TTC549 (cell line): ENCODE measurements around the gene SLC25A17.
"Not testable (repeated sequence)": the region's sequence is repeated elsewhere in the genome, so short reads cannot be mapped to it uniquely, and the experiment has no call there.

Experiments
- FAIRE-seq: peaks from 2 replicates; lab custom pipeline; 2012; peaks lifted over from hg19 to GRCh38; lab: Jason Lieb, UNC

SLC25A17 gene

DNA sequence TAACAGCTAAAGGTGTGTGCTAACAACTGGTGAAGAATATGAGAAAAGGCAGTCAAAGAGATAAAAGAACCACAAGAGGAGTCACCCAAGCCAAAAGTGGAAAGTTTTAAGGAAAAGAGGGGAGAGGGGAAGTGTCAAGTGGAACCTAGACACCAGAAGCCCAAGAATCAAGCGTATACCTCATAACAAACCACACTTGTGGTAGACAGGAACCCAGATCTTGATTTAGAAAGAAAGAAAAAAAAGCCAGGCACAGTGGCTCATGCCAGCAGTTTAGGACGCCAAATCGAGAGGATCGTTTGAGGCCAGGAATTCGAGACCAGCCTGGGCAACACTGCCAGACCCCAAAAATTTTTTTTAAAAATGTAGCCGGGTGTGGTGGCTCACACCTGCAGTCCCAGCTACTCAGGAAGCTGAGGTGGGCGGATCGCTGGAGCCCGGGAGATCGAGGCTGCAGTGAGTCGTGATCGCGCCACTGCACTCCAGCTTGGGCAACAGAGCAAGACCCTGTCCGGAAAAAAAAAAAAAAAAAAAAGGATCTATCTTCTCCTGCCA is 877 bp downstream of the SLC25A17 start:
- no peak for FAIRE-seq

DNA sequence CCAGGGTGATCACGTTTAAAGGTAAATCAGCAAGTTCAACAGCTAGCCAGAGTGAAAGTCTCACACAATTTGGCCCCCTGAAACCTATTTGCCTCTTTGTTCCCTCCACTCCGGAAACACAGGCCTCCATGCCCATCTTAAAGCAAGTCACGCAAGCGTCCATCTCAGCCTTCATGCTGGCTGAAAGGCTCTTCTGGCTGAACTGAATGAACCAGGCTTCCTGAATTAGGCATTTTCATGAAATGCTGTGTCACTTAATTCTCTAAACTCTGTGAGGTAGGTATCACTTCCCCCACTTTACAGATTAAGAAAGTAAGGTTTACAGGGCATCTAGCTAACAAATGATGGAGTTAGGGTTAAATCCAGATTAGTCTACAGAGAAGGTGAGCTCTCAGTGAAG is 1.4 kb downstream of the SLC25A17 start:
- FAIRE-seq = no peak

DNA sequence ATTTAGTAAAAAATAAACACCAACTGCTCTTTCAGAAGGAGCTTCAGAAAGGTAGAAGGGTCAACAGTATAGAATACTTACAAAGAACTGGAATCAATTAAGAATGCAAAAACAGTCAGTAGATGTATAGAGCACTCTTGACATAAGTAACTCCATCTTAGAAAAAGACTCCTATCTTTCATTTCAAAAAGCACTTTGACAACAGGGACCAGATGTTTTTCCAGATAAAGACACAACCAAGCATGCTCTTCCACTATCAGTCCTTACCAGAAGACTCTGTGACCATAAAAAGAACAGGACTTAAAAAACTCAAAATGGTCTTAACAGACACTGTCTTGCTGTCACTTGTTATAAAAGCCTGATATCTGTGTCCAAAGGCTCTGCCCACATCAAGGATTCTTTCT is 5.2 kb downstream of the SLC25A17 start:
- FAIRE-seq = no peak

DNA sequence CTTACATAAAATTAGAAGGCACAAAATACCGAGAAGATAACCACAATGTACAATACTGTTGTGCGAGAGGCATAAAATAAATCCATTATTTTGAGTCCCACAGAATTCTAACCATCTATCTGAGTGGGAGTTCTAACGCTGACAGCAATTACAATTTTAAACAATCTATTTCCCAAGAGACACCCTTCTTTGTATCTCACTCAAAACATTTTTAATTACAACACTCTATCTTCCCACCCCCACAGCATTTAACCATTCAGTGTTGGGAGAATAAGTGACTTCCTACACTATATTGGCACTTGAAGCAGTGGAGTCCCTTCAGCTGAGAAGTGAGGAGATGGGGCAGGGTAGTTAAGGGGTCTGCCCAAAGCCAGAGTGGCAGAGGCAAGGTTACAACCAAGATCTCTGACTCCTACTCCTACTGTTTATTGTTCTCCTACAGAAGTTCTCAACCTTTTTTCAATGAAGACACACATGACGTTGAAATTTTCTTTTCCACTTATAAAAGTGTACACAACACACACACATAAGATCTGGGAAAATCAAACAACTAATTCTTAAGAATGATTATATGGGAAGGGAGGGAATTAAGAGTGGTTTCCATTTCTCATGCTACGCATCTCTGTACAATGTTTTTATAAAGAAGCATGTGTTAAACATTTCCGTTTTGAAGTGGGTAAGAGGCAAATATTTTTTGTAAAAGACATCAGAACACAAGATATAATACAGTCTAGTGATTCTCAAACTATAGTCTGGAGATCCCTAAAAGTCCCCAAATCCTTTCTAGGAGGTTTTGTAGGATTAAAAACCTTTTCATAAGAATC is 10.9 kb downstream of the SLC25A17 start:
- no peak for FAIRE-seq

DNA sequence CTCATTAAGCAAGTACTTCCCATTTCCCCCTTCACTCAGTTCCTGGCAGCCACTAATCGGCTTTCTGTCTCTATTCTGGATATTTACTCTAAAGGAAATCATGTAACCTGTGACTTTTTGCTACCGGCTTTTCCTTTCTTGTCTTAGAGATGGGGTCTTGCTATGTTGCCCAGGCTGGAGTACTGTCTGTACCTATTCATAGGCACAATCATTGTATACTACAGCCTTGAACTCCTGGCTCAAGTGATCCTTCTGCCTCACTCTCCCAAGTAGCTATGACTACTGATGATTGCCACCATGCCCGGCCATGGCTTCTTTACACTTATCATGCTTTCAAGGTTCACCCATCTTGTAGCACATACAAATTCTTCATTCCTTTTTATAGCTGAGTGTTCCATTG is 12.4 kb downstream of the SLC25A17 start:
- no peak for FAIRE-seq

DNA sequence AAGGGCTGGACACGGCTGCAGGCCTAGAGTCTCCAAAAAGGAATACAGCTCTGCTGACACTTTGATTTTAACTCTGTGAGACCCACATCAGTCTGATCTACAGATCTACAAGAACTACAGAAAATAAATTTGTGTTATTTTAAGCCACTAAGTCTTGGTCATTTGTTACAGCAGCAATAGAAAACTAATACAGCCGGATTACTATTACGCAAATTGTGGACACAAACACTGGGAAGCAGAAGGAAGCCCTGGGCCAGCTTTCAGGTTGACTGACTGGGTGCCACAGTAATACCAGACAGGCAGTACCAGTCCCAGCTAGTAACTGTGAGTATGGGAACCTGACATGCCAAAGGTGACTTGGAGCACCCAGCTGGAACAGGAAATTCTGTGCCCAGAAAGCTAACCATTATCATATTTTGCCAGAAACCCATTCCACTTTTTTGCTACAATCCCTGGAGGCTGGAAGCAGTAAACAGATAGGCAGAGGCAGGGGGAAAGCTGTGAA is 13.4 kb downstream of the SLC25A17 start:
- no peak for FAIRE-seq

DNA sequence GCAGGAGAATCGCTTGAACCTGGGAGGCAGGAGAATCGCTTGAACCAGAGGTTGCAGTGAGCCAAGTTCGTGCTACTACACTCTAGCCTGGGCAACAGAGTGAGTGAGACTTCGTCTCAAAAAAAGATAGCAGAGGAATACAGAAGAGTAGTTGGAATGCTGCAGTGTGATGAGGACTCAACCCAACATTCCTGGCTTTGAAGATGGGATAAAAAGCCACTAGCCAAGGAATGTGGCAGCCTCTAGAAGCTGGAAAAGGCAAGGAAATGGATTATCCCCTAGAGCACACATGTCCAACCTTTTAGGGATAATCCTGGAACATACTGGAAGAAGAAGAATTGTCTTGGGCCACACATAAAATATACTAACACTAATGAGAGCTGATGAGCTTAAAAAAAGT is 13.9 kb downstream of the SLC25A17 start:
- FAIRE-seq = no peak

DNA sequence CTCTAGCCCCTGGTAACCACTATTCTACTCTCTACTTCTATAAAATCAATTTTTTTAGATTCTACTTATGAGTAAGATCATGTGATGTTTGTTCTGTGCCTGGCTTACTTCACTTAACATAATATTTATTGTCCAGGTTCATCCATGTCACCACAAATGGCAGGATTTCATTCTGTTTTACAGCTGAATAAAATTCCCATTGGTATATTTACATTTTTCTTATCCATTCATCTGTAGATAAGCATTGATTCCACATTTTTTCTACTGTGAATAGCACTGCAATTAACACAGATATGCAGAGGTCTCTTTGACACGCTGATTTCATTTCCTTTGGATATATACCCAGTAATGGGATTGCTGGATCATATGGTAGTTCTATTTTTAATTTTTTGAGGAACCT is 15.8 kb downstream of the SLC25A17 start:
- FAIRE-seq = no peak

DNA sequence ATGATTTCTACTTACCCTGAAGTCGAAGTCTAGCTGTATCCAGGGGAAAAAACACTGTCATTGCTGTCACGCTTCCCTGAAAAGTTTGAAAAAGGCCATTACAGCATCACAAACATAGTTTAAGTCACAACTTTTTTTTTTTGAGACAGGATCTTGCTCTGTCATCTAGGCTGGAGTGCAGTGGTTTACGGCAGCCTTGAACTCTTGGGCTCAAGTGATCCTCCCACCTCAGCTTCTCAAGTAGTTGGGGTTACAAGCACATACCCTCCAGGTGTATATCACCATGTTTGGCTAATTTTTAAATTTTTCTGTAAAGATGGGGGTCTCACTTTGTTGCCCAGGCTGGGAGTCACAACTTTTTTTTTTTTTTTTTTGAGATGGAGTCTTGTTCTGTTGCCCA is 20.1 kb downstream of the SLC25A17 start:
- no peak for FAIRE-seq

DNA sequence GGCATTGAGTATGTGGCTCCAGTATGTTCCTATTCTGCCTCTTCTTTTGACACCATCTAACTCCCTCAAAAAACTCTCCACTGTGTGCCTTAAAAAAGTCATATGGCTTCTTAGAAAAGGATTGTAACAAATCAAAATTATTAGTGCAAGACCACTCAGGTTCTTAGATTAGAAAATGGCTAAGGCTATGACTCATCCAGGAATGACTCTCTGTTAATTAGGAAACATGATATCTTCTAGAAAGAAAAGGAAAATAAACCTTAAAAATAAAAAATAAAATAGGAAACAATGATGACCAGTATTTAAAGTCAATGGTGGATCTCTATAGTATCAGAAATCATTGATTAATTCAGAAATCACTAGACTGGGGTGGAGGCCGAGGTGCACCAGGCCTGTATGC is 21.7 kb downstream of the SLC25A17 start:
- FAIRE-seq = no peak

DNA sequence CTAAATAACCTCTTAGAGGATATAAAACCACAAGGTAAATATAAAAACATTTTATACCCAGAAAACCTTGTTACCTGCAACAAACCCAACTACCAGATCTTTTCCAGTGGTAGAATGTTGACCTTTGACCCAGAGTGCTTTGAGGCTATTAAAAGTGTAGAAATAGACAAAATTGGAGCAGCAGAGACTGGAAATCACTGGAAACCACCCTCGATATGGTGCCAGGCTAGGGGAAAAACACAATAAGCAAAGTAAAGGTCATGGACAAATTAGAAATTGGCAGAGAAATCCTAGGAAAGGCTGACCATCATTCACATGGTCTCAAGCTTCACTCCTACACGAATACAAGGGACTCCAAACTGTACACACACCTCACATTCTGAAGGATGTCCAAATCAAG is 26.7 kb downstream of the SLC25A17 start:
- no peak for FAIRE-seq

DNA sequence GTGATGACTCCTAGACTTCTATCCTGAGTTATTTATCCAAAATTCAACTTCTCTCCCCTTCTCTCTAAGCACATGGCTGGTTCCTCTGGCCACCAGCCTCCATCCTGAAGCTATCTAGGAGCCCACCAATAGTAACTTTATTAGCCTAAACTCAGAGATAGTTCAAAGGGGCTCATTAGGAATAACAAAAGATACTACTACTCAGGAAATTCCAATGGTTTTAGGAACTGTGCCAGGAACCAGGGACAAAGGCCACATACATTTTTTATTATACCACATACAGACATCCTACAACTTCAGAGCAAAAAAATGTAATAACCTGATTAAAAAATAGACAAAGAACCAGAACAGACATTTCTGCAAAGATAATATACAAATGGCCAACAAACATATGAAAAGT is 27.9 kb downstream of the SLC25A17 start:
- FAIRE-seq = no peak

DNA sequence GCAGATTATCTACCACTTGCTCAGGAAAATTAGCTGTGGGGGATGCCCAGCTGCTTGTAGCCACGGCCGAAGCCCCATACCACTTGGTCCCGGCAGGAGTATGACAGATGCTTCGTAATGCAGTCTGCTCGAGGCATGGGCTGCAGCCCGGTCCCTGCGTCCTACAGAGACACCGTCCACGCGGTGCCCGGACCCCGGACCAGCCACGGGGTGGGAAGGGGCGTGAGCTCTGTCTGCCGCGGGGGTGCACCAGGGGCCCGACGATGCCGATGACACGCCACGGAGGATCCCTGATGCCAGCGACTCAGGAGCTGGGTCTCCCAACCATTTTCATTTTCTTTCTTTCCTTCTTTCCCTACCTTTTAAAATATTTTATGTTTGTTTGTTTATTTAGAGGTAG is 30.0 kb downstream of the SLC25A17 start:
- no peak for FAIRE-seq

DNA sequence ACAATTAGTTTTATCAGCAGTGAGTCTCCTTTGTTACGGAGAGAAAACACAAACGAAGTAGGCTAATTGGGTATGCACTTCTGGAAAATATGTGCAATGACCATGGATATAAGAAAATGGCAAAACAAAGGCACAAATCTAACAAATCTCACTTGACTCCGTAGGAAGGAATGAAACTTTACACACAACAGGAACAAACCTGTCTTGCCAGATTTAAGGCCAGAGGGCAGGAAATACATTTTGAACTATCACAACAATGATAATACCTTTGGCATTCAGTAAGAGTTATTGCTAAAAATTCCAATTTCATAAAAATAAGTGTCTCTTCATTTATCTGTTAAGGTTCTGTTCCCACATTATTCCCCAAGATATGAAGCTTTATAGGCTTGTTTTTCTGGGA is 36.6 kb downstream of the SLC25A17 start:
- FAIRE-seq = no peak

DNA sequence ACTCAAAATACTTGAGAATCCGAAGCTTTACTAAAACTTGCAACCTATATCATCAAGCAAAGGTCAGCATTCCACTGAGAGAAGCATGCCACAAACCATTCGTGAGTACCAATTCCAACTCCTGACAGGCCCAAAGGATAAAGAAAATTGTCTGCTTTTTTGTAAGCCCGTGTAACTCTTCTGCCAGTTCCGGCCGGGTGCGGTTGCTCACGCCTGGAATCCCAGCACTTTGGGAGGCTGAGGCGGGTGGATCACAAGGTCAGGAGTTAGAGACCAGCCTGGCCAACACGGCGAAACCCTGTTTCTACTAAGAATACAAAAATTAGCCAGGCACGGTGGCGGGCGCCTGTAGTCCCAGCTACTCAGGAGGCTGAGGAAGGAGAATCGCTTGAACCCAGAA is 37.4 kb downstream of the SLC25A17 start:
- FAIRE-seq = not testable (repeated sequence)

DNA sequence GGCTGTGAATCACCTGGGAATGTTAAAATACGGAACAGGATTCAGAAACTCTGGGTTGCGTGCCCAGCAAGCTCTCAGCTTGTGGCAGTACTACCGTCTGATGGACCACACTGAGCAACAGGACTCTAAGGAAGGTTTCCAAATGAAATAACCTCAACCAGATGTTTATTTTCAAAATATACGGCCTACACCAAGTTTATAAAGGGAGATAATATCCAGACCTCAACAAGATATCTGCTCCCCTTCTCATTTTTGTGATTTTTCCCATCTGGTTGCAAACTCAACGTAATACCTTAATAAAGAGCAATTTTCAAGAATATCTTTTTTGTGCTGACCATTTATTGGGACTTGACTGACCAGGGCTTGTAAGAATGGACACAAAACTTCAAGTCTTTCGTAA is 49.4 kb downstream of the SLC25A17 start:
- FAIRE-seq = no peak

DNA sequence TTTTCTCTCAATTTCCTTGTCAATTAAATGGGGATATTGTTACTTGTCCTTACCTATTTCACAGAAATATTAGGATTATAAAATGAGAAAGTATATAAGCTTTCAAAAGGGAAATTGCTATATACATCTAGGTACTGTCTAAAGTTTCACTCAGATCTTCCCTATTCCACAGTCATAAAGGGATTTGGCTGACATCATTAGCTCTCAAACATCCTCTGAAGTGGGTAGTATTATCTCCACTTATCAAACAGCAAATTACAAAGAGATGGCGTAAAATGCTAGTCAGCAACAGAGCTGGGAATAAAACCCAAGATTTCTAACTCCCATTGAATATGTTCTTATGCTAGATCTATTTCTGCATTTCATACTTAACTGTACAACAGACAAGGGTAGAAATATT is 50.9 kb downstream of the SLC25A17 start:
- FAIRE-seq = no peak

DNA sequence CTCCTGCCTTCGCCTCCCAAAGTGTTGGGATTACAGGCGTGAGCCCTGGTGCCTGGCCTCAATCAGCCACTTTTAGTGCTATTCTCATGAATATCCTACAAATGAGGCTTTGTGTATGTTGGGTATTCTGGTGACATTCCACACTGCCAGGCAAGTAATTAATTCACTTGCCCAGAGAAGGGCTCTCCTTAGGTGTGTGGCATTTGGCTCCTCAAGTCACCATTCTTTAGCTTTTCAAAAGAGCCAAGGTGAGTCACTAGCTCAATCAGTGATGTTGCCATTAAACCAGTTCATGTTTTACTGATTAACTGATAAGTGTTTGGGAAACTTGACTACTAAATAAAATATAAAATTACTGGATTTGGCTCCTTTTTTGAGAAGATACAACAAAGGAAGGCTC is 52.2 kb downstream of the SLC25A17 start:
- no peak for FAIRE-seq

DNA sequence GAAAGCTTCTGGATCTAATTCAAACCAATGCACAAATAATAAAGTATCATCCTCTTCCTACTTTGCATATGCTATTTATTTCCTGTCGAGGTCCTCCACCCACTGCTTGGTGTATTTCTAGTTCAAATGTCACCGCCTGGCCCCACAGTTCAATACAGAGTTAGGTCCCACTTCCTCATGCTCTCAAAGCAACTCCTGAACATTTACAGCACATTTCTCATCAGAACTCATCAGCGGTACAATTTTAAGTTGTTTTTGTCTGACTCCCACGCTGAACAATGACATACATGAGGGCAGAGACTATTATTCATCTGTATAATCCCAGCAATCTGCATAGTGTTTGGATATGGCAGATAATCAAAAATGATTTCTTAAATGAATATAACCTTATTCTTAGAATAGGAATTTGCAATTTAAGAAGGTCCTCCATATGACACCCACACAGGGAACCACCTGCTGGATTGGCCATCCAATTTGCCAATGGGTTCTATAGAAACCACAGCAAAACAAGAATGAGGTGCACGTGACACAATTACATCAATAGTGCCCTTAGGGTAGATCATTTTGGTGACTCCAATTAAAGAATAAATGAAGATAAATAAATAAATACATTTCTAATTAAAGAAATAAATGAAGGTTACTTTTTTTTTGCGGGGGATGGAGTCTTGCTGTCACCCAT is 54.2 kb downstream of the SLC25A17 start:
- FAIRE-seq = no peak

DNA sequence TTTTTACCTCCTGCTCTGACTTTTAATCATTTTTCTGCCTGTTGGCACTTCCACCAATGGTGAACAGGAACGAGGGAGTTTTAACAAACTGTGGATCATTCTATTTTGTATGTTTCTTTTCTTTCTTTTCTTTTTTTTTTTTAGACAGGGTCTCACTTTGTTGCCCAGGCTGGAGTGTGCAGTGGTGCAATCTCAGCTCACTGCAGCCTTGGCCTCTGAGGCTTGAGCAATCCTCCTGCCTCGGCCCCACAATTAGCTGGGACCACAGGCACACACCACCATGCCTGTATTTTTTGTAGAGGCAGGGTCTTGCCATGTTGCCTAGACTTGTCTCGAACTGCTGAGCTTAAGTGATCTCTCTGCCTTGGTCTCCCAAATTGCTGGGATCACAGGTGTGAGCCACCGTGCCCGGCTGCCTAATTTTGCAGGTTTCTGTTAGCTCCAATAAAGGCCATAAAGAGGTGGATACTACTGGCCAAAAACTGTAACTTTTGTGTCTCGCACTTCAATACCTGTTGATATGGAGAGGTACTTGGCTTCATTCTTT is 59.8 kb downstream of the SLC25A17 start:
- FAIRE-seq = no peak

DNA sequence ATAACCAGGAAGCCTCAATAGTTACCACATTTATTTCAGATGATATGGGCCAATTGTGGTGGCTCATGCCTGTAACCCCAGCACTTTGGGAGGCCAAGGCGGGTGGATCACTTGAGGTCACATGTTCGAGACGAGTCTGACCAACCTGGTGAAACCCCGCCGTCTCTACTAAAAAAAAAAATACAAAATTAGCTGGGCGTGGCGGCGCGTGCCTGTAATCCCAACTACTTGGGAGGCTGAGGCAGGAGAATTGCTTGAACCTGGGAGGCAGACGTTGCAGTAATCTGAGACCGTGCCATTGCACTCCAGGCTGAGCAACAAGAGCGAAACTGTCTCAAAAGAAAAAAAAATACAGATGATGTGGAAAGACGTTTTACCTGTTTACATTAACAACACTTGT is 60.3 kb downstream of the SLC25A17 start:
- FAIRE-seq = not testable (repeated sequence)

DNA sequence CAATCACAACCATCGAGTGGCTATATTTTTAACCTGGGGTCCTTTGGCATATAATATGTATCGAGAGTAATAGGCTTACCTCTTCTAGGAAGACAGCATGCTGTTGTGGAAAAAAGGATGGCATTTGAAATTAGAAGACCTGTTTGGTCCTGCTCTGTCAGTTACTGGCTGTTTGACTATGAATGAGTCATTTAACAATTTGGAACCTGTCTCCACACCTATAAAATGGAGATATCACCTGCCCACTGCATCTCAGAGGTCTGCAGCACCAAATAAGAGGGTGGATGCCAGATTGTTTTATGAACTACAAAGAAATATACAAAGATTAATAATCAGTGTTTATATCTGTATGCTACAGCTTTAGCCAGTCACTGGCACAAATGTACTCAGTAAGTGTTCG is 60.8 kb downstream of the SLC25A17 start:
- FAIRE-seq = no peak

DNA sequence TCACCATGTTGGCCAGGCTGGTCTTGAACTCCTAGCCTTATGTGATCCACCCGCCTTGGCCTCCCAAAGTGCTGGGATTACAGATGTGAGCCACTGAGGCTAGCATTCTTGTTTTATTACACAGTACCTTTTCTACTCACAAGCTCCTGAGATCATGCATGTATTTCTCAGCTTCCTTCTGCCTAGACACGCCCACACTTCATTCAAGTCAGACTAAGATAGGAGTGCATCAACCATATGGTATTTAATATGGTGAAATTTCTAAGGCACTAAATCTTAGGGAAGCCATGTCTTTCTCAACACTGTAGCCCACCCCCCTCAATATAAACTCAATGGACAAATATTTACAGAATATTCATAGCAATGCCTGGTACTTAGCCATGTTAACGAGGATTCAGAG is 62.1 kb downstream of the SLC25A17 start:
- FAIRE-seq = no peak
